Vagina (tissue), 2 donors: Measurements from ENCODE around the gene GPANK1. TPM values are rescaled to one million over a fixed set of nuclear protein-coding genes. Genes with fewer than 3 reads are reported as not detected.

Experiments
- DNase-seq, 2 donors: peaks; one replicate each; pipeline ENCODE4 v3.0.0-alpha.2; 2017; ENCODE audit errors: extremely low spot score in 2 of 2
- H3K27ac ChIP-seq: fragments of 200-600 bp; sonication (generic); one replicate; pipeline ENCODE4 v1.5.1; 2019
- H3K27me3 ChIP-seq: fragments of 200-600 bp; sonication (generic); one replicate; pipeline ENCODE4 v1.5.1; 2019
- H3K36me3 ChIP-seq, 2 donors: fragments of 200-600 bp; sonication (generic); one replicate each; pipeline ENCODE4 v1.5.1; 2017 to 2019
- H3K4me1 ChIP-seq: fragments of 200-600 bp; sonication (generic); one replicate; pipeline ENCODE4 v1.5.1; 2019
- H3K4me3 ChIP-seq, 2 donors: fragments of 200-600 bp; sonication (generic); 1 replicate in 1 of 2; 2 replicates in 1 of 2; pipeline ENCODE4 v1.5.1; 2016 to 2019
- H3K9me3 ChIP-seq: fragments of 200-600 bp; sonication (generic); one replicate; pipeline ENCODE4 v1.5.1; 2019
- POLR2A ChIP-seq, 2 donors: fragments of 450-650 bp; IDR thresholded peaks; one replicate each; pipeline ENCODE4 v1.6.1; 2017; ENCODE audit warnings: antibody characterized with exemption in 2 of 2, mild to moderate bottlenecking in 2 of 2, moderate library complexity in 2 of 2
- POLR2AphosphoS5 ChIP-seq, 2 donors: sonication (generic); formaldehyde crosslinking; IDR thresholded peaks; one replicate each; pipeline ENCODE4 v1.9.0; 2017; ENCODE audit warnings: antibody characterized with exemption in 2 of 2, mild to moderate bottlenecking in 2 of 2, low read depth in 1 of 2; ENCODE audit not compliant: insufficient read depth in 1 of 2
- intact Hi-C: fragments of 100-400 bp; cut with DNase I; formaldehyde crosslinking; loops from one replicate; pipeline ENCODE4 v1.15.1; 2023
- total RNA-seq: library from RNA; depleted of rRNA; stranded (reverse); fragments of >200 nt; gene quantifications from one replicate; pipeline ENCODE4 v1.2.3, GENCODE V29; 2016
- TF ChIP-seq, protein P1 (sequence below), 3 experiments: fragments of 450-650 bp in 2 of 3; fragments of 200-600 bp in 1 of 3; sonication (generic) in 1 of 3; IDR thresholded peaks; one replicate each; pipeline ENCODE4 v1.5.1; 2017 to 2019; ENCODE audit warnings: antibody characterized with exemption in 3 of 3, mild to moderate bottlenecking in 2 of 3, moderate library complexity in 2 of 3

The GPANK1 gene
- total RNA-seq, 1 donor from 2014 or later: 16.9 TPM

DNA sequence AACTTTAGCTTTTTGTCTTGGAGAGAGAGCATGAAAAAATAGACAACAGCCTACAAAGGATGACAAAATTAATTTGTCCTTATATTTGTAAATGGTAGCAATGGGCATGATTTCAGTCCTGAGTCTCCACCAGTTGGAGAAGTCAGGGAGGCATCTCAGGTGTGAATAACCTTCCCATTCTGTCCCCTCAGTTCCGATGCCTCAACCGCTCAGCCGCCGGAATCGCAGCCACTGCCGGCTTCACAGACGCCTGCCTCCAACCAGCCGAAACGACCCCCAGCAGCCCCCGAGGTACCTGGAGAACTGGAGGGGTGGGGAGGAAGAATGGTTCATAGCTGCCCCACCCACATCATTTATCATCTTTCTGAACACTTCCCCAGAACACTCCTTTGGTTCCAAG lies 40.7 kb downstream of the GPANK1 start:
- intact Hi-C loops: no loop called here
- H3K4me3 ChIP-seq: no peak overlapping the region
- H3K36me3 ChIP-seq: peaks cover 0 to 59% of the 10 kb centered on the region in 2 donors
- peaks cover 18% of the 10 kb centered on the region for H3K4me1 ChIP-seq
- no peaks in the 10 kb centered on the region for H3K9me3 ChIP-seq
- DNase-seq: no peak
- TF ChIP-seq POLR2A (IDR thresholded peaks at IDR 0.05) (no peak), POLR2AphosphoS5 (IDR thresholded peaks at IDR 0.05; ENCODE audit: insufficient read depth in 1 of 2, low read depth in 1 of 2) (no peak)
- H3K27me3 ChIP-seq: no peaks in the 10 kb centered on the region
- no peak overlapping the region for H3K27ac ChIP-seq

DNA sequence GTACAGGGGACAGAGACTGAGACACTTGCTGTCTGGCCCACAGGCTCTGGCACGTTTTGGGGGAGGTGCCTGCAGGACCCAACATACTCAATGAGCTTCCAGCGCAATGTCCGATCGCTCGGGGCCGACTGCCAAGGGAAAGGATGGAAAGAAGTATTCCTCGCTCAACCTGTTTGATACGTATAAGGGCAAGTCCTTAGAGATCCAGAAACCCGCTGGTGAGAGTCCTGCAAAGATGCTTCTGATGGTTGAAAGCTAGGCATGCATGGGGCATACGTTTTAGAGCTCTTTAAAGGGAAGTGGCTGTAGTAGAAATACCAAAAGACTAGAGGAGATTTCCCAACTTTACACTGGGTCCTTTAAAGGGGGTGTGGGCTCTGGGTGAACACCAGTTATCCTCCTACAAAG lies 42.1 kb downstream of the GPANK1 start:
- intact Hi-C loops: no loop called here
- peaks cover 0 to 45% of the 10 kb centered on the region in 2 donors for H3K36me3 ChIP-seq
- H3K4me3 ChIP-seq: peak overlapping the region in 1 of 2 donors; percentile 59
- H3K27me3 ChIP-seq: no peaks in the 10 kb centered on the region
- TF ChIP-seq, protein P1, sequence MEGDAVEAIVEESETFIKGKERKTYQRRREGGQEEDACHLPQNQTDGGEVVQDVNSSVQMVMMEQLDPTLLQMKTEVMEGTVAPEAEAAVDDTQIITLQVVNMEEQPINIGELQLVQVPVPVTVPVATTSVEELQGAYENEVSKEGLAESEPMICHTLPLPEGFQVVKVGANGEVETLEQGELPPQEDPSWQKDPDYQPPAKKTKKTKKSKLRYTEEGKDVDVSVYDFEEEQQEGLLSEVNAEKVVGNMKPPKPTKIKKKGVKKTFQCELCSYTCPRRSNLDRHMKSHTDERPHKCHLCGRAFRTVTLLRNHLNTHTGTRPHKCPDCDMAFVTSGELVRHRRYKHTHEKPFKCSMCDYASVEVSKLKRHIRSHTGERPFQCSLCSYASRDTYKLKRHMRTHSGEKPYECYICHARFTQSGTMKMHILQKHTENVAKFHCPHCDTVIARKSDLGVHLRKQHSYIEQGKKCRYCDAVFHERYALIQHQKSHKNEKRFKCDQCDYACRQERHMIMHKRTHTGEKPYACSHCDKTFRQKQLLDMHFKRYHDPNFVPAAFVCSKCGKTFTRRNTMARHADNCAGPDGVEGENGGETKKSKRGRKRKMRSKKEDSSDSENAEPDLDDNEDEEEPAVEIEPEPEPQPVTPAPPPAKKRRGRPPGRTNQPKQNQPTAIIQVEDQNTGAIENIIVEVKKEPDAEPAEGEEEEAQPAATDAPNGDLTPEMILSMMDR (IDR thresholded peaks at IDR 0.05): no peak
- TF ChIP-seq POLR2AphosphoS5 (IDR thresholded peaks at IDR 0.05; ENCODE audit: insufficient read depth in 1 of 2, low read depth in 1 of 2) (no peak), POLR2A (IDR thresholded peaks at IDR 0.05) (no peak)
- H3K4me1 ChIP-seq: peaks cover 18% of the 10 kb centered on the region
- DNase-seq: peak in 1 of 2 donors; percentile 90
- H3K9me3 ChIP-seq: no peaks in the 10 kb centered on the region
- H3K27ac ChIP-seq: peak overlapping the region; percentile 95

DNA sequence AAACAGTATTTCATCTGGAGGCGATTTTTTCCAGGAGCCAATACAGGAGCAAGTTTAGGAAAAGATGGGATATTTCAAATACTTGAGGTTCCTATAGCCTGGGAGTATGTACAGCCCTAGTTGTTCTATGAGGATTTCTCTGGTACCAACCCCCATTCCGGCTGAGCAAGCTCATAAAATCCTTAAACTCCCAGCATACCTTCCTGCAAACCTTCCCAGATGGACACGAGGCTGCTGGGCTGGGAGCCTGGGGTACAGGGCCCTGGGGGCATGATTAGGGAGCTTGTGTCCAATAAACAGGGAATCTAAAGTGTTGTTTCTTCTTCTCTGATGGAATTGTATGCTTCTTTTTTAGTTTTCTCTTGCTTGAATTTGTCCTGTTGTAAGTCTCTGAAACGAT lies 42.8 kb downstream of the GPANK1 start:
- peak overlapping the region; percentile 55 to 59 for H3K4me3 ChIP-seq
- H3K27ac ChIP-seq: peak overlapping the region; percentile 95
- intact Hi-C loops: no loop called here
- no peaks in the 10 kb centered on the region for H3K27me3 ChIP-seq
- H3K4me1 ChIP-seq: peaks cover 18% of the 10 kb centered on the region
- H3K36me3 ChIP-seq: peaks cover 0 to 38% of the 10 kb centered on the region in 2 donors
- H3K9me3 ChIP-seq: no peaks in the 10 kb centered on the region
- TF ChIP-seq, protein P1 (IDR thresholded peaks at IDR 0.05): no peak
- TF ChIP-seq POLR2A (IDR thresholded peaks at IDR 0.05) (no peak), POLR2AphosphoS5 (IDR thresholded peaks at IDR 0.05; ENCODE audit: insufficient read depth in 1 of 2, low read depth in 1 of 2) (peak in 1 of 2 donors; percentile 43)
- no peak for DNase-seq

DNA sequence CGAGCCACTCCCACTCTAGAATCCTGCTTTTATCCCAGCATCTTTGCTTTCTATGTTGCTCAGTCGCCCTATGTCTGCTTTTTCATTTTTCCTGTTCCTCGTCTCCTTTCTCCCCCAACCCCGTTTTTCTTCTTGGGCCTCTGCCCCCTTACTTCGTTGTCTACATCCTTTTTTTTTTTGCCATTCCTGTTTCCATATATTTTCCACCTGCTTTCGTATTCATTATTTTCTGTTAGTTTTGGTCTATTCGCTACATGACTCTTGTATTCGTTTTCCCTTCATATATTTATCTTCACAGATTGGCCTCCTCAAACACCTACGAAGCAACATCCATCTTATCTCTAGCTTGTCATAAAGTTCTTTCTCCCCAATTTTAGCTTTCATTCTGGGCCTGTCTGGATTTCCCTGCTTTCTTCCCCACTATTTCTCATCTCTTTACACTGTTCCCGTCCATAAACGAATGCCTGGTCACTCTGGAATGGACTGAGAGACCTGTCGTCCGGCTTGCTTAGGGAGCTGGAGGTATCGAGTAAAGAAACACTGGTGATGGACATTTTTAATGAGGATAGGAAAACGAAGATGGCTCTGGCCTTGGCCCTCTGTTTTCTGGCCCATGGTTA lies 43.4 kb downstream of the GPANK1 start:
- Histone ChIP-seq H3K27me3 (no peaks in the 10 kb centered on the region), H3K36me3 (peaks cover 0 to 33% of the 10 kb centered on the region in 2 donors), H3K9me3 (no peaks in the 10 kb centered on the region), H3K4me3 (peak overlapping the region; percentile 55 to 59), H3K4me1 (peaks cover 18% of the 10 kb centered on the region), H3K27ac (peak overlapping the region; percentile 95)
- intact Hi-C loops: no loop called here
- TF ChIP-seq POLR2A (IDR thresholded peaks at IDR 0.05): no peak
- no peak for TF ChIP-seq POLR2AphosphoS5 (IDR thresholded peaks at IDR 0.05; ENCODE audit: insufficient read depth in 1 of 2, low read depth in 1 of 2)
- TF ChIP-seq, protein P1 (IDR thresholded peaks at IDR 0.05): no peak
- no peak for DNase-seq

DNA sequence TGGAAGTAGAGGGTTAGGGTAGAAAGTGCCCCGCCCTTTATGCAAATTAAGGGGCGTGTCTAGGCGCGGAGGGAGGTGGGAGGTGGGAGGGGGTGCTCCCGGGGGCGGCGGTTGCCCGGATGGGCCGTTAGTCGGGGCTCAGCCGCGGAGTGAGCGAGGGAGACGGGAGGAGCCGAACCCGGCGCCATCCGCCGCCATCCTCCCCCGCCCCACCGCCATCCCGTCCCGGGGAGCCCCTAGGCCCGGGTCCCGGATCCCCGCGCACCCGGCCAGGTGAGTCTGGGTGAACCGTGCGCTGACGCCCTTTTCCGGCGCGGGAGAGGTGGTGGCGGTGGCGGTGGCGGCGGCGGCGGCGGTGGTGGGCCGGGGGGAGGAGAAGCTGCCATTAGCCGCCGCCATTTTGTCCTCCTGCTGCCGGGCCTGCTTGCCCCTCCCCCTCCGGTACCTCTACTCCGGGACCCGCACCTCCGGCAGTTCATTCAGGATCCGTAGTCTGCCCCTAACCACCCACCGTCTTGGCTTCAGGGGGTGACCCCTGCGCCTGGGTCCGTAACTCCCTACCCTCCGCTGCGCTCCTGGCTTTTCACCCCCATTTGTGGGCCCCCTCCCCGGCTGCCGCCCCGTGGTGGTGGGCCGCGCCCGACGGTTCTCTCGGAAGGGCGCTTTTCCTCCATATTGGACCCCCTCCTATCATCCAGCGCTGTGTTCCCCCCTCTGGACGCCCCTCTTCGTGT lies 44.0 kb downstream of the GPANK1 start, which contains the start of gene PRRC2A:
Gene PRRC2A, plus strand, starts transcription at position 130 of the 734 bp plus-strand sequence. CDS start 2,075 bp downstream, outside the sequence.
- H3K4me1 ChIP-seq: peaks cover 18% of the 10 kb centered on the region
- peak within 1 kb of the TSS; percentile 55 to 59 for H3K4me3 ChIP-seq
- TF ChIP-seq POLR2AphosphoS5 (IDR thresholded peaks at IDR 0.05; ENCODE audit: insufficient read depth in 1 of 2, low read depth in 1 of 2) (peak in 1 of 2 donors; percentile 73), POLR2A (IDR thresholded peaks at IDR 0.05) (peak in 1 of 2 donors; percentile 74)
- TF ChIP-seq, protein P1 (IDR thresholded peaks at IDR 0.05): no peak
- no peaks in the 10 kb centered on the region for H3K27me3 ChIP-seq
- H3K36me3 ChIP-seq: peaks cover 0 to 26% of the 10 kb centered on the region in 2 donors
- no peaks in the 10 kb centered on the region for H3K9me3 ChIP-seq
- H3K27ac ChIP-seq: peak within 1 kb of the TSS; percentile 95
- intact Hi-C loops: no loop called here
- peak in 1 of 2 donors; percentile 92 for DNase-seq
